ENCODE measurements around the gene AQP10. TPM values are rescaled to one million over a fixed set of nuclear protein-coding genes. Genes with fewer than 3 reads are reported as not detected.
A peak's percentile ranks its signal among the peaks of the same experiment; 100 is the strongest.
"Not testable (repeated sequence)": the region's sequence is repeated elsewhere in the genome, so short reads cannot be mapped to it uniquely, and the experiment has no call there.

The AQP10 gene
- total and polyA plus RNA-seq, 3 experiments from 2014 or later, result not detected

DNA sequence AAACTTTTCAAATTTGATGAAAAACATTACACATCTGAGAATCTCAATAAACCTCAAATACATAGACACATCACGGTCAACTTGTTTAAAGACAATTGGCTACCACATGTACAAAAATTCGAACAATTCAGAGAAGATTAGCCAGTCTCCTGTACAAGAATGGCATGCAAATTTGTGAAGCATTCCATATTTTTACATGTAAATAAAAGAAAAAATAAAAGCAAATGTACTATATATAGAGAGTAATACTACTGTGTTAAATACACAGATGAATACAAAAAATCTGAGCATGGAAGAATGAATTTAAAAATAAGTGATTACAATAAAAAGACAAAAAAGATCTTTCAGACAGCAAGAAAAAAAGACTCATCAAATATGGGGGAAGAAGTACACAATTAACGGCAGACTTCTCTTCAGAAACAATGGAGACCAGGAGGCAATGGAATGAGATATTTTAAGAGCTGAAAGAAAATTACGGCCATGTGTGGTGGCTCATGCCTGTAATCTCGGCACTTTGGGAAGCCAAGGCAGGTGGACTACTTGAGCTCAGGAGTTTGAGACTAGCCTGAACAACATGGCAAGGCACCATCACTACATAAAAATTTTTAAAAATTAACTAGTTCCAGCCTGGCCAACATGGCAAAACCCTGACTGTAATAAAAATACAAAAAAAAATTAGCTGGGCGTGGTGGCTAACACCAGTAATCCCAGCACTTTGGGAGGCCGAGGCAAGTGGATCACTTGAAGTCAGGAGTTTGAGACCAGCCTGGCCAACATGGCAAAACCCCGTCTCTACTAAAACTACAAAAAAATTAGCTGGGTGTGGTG is 25.3 kb upstream of the AQP10 start:
- DNase-seq, result no peak
- H3K27me3 Mint-ChIP-seq, result peaks cover 0 to 2% of the 10 kb centered on the region in 2 donors
- peaks cover 2 to 20% (median 2%) of the 10 kb centered on the region in 3 donors for H3K36me3 Mint-ChIP-seq
- Histone ChIP-seq H3K27me3 (ENCODE audit: insufficient read depth, low read length, poor library complexity, severe bottlenecking) (no peaks in the 10 kb centered on the region), H3K27ac (ENCODE audit: low read depth, low read length) (no peak overlapping the region), H3K9me3 (ENCODE audit: low read length) (no peaks in the 10 kb centered on the region), H3K4me1 (ENCODE audit: insufficient read depth, low read length) (no peaks in the 10 kb centered on the region), H3K36me3 (ENCODE audit: insufficient read depth, low read length) (no peaks in the 10 kb centered on the region), H3K4me3 (ENCODE audit: low read length) (no peak overlapping the region)
- CTCF ChIA-PET, result interaction anchor here (0.6 to 1.9 kb wide), 4 partner anchors 19 to 1821 kb away, joined by 3 to 5 read pairs (median 4); no protein-coding TSS in a partner anchor
- H3K9me3 Mint-ChIP-seq, result peaks cover 8 to 26% (median 23%) of the 10 kb centered on the region in 5 donors
- H3K4me3 Mint-ChIP-seq, result no peak overlapping the region
- POLR2A ChIA-PET, result no interaction called here
- peak overlapping the region in 1 of 8 donors; percentile 69 for H3K27ac Mint-ChIP-seq
- no peaks in the 10 kb centered on the region for H3K4me1 Mint-ChIP-seq

GRCh38 chr1:154301582-154301981 is 19.3 kb upstream of the AQP10 start:
- Histone ChIP-seq H3K4me3 (ENCODE audit: low read length) (no peak overlapping the region), H3K27ac (ENCODE audit: low read depth, low read length) (no peak overlapping the region), H3K27me3 (ENCODE audit: insufficient read depth, low read length, poor library complexity, severe bottlenecking) (no peaks in the 10 kb centered on the region), H3K36me3 (ENCODE audit: insufficient read depth, low read length) (no peaks in the 10 kb centered on the region), H3K4me1 (ENCODE audit: insufficient read depth, low read length) (no peaks in the 10 kb centered on the region), H3K9me3 (ENCODE audit: low read length) (no peaks in the 10 kb centered on the region)
- Mint-ChIP-seq H3K4me1 (no peaks in the 10 kb centered on the region), H3K27me3 (peaks cover 0 to 1% of the 10 kb centered on the region in 2 donors), H3K27ac (no peak overlapping the region), H3K9me3 (peaks cover 0 to 3% (median 2%) of the 10 kb centered on the region in 5 donors), H3K36me3 (no peaks in the 10 kb centered on the region), H3K4me3 (no peak overlapping the region)
- no peak for DNase-seq
- ChIA-PET CTCF (interaction anchor here (1.3 kb wide), 1 partner anchor 23 kb away, joined by 3 read pairs; no protein-coding TSS in a partner anchor), POLR2A (interaction anchor here (0.6 kb wide), 1 partner anchor 29 kb away, joined by 4 read pairs; no protein-coding TSS in a partner anchor)

GRCh38 chr1:154304664-154305337 is 16.1 kb upstream of the AQP10 start:
- no peak for DNase-seq
- Mint-ChIP-seq H3K36me3 (no peaks in the 10 kb centered on the region), H3K4me3 (no peak overlapping the region), H3K27ac (no peak overlapping the region), H3K9me3 (no peaks in the 10 kb centered on the region), H3K27me3 (peaks cover 0 to 1% of the 10 kb centered on the region in 2 donors), H3K4me1 (peaks cover 0 to 11% (median 11%) of the 10 kb centered on the region in 3 donors)
- Histone ChIP-seq H3K9me3 (ENCODE audit: low read length) (no peaks in the 10 kb centered on the region), H3K4me1 (ENCODE audit: insufficient read depth, low read length) (no peaks in the 10 kb centered on the region), H3K27me3 (ENCODE audit: insufficient read depth, low read length, poor library complexity, severe bottlenecking) (no peaks in the 10 kb centered on the region), H3K4me3 (ENCODE audit: low read length) (no peak overlapping the region), H3K27ac (ENCODE audit: low read depth, low read length) (no peak overlapping the region), H3K36me3 (ENCODE audit: insufficient read depth, low read length) (no peaks in the 10 kb centered on the region)
- ChIA-PET POLR2A (no interaction called here), CTCF (interaction anchor here (0.9 to 1.8 kb wide), 3 partner anchors 20 to 30 kb away, joined by 3 to 6 read pairs (median 6); partner anchors contain the start of gene ATP8B2)

DNA sequence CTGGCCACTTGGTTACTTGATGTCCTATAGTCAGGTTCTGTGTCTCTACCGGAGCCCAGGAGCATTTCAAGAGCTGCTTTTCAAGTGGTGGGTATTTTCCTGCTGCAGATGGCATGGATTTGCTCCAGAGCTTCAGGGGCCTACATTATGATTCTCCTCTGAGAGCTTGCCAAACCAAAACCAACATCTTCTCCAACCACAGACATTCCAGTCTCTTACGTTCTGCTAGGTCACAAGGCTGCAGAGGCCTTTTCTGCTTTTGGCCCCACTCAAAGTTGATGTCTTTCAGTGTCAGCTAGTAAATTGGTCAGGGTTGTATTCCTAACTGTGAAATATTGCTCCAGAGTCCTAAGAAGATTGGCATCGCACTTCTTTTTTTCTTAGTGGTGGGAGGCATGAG is 14.7 kb upstream of the AQP10 start:
- Histone ChIP-seq H3K27me3 (ENCODE audit: insufficient read depth, low read length, poor library complexity, severe bottlenecking) (no peaks in the 10 kb centered on the region), H3K36me3 (ENCODE audit: insufficient read depth, low read length) (no peaks in the 10 kb centered on the region), H3K9me3 (ENCODE audit: low read length) (no peaks in the 10 kb centered on the region), H3K4me1 (ENCODE audit: insufficient read depth, low read length) (no peaks in the 10 kb centered on the region), H3K4me3 (ENCODE audit: low read length) (no peak overlapping the region), H3K27ac (ENCODE audit: low read depth, low read length) (no peak overlapping the region)
- H3K27ac Mint-ChIP-seq, result peak overlapping the region in 1 of 8 donors; percentile 70
- DNase-seq, result no peak
- no peak overlapping the region for H3K4me3 Mint-ChIP-seq
- peaks cover 0 to 1% of the 10 kb centered on the region in 2 donors for H3K27me3 Mint-ChIP-seq
- CTCF ChIA-PET, result interaction anchor here (1.8 kb wide), 1 partner anchor 19 kb away, joined by 6 read pairs; the partner anchor contains the start of gene ATP8B2
- H3K9me3 Mint-ChIP-seq, result no peaks in the 10 kb centered on the region
- no peaks in the 10 kb centered on the region for H3K36me3 Mint-ChIP-seq
- POLR2A ChIA-PET, result interaction anchor here (0.6 kb wide), 1 partner anchor 32 kb away, joined by 4 read pairs; no protein-coding TSS in a partner anchor
- H3K4me1 Mint-ChIP-seq, result peaks cover 0 to 11% (median 11%) of the 10 kb centered on the region in 3 donors

GRCh38 chr1:154307670-154308270 is 13.1 kb upstream of the AQP10 start:
- H3K27me3 ChIP-seq (ENCODE audit: insufficient read depth, low read length, poor library complexity, severe bottlenecking); POLR2A ChIA-PET; H3K27me3 Mint-ChIP-seq; H3K4me1 ChIP-seq (ENCODE audit: insufficient read depth, low read length); H3K9me3 ChIP-seq (ENCODE audit: low read length); H3K4me3 Mint-ChIP-seq; DNase-seq; H3K36me3 Mint-ChIP-seq; H3K27ac ChIP-seq (ENCODE audit: low read depth, low read length); H3K4me3 ChIP-seq (ENCODE audit: low read length); H3K36me3 ChIP-seq (ENCODE audit: insufficient read depth, low read length); H3K9me3 Mint-ChIP-seq: not testable (repeated sequence)
- CTCF ChIA-PET, result interaction anchor here (1.7 kb wide), 1 partner anchor 27 kb away, joined by 5 read pairs; no protein-coding TSS in a partner anchor
- H3K4me1 Mint-ChIP-seq, result peaks cover 0 to 11% (median 11%) of the 10 kb centered on the region in 3 donors
- peak overlapping the region in 2 of 8 donors; percentile 48 to 56 for H3K27ac Mint-ChIP-seq

- H3K27ac ChIP-seq (ENCODE audit: low read depth, low read length); H3K4me3 ChIP-seq (ENCODE audit: low read length); DNase-seq; H3K9me3 Mint-ChIP-seq; H3K4me3 Mint-ChIP-seq; H3K9me3 ChIP-seq (ENCODE audit: low read length); H3K36me3 ChIP-seq (ENCODE audit: insufficient read depth, low read length); H3K27me3 Mint-ChIP-seq; H3K27me3 ChIP-seq (ENCODE audit: insufficient read depth, low read length, poor library complexity, severe bottlenecking); H3K4me1 ChIP-seq (ENCODE audit: insufficient read depth, low read length); POLR2A ChIA-PET; H3K36me3 Mint-ChIP-seq: not testable (repeated sequence)
- H3K4me1 Mint-ChIP-seq, result peaks cover 0 to 11% (median 11%) of the 10 kb centered on the region in 3 donors
- CTCF ChIA-PET, result interaction anchor here (1.7 kb wide), 1 partner anchor 26 kb away, joined by 5 read pairs; no protein-coding TSS in a partner anchor
- peak overlapping the region in 1 of 8 donors; percentile 17 for H3K27ac Mint-ChIP-seq
Measured at GRCh38 chr1:154309136-154309535, 11.8 kb upstream of the AQP10 start.

- H3K4me3 ChIP-seq (ENCODE audit: low read length); DNase-seq; H3K27me3 ChIP-seq (ENCODE audit: insufficient read depth, low read length, poor library complexity, severe bottlenecking); H3K27me3 Mint-ChIP-seq; H3K9me3 Mint-ChIP-seq; H3K36me3 ChIP-seq (ENCODE audit: insufficient read depth, low read length); POLR2A ChIA-PET; H3K9me3 ChIP-seq (ENCODE audit: low read length); H3K27ac ChIP-seq (ENCODE audit: low read depth, low read length); H3K4me3 Mint-ChIP-seq; H3K36me3 Mint-ChIP-seq; H3K4me1 ChIP-seq (ENCODE audit: insufficient read depth, low read length): not testable (repeated sequence)
- Mint-ChIP-seq H3K4me1 (peaks cover 0 to 11% (median 10%) of the 10 kb centered on the region in 3 donors), H3K27ac (peak overlapping the region in 1 of 8 donors; percentile 93)
- CTCF ChIA-PET, result interaction anchor here (1.0 to 1.2 kb wide), 2 partner anchors 15 to 23 kb away, joined by 3 to 4 read pairs; no protein-coding TSS in a partner anchor
Measured at GRCh38 chr1:154312229-154313065, 8.4 kb upstream of the AQP10 start.

Data from CD8-positive, alpha-beta memory T cell (primary cell).